Testis (tissue), 2 donors: Measurements from ENCODE around the gene DTNB.

Source experiments
- CTCF ChIP-seq, 3 experiments: fragments of 450-650 bp in 2 of 3; fragments of 200-600 bp in 1 of 3; sonication (generic) in 1 of 3; IDR thresholded peaks; one replicate each; pipeline ENCODE4 v1.5.1; 2016 to 2019; ENCODE audit warnings: antibody characterized with exemption in 3 of 3, mild to moderate bottlenecking in 2 of 3, moderate library complexity in 1 of 3
- POLR2A ChIP-seq: fragments of 450-650 bp; IDR thresholded peaks from one replicate; pipeline ENCODE4 v1.6.1; 2017; ENCODE audit warnings: antibody characterized with exemption, mild to moderate bottlenecking, moderate library complexity

- TF ChIP-seq CTCF (IDR thresholded peaks at IDR 0.05) (no peak), POLR2A (no peak)
These were observed 272.7 kb downstream of the DTNB start for GRCh38 chr2:25400576-25401216.
